GM18517 (cell line): ENCODE results near the gene BIRC7.
"Not testable (repeated sequence)": the region's sequence is repeated elsewhere in the genome, so short reads cannot be mapped to it uniquely, and the experiment has no call there.

ENCODE experiments used
- ATAC-seq: cut with Tn5 transposase; IDR thresholded peaks from one replicate; pipeline ENCODE4 v1.9.1; 2021; ENCODE audit warnings: mild to moderate bottlenecking, moderate library complexity; ENCODE audit not compliant: unreplicated experiment

BIRC7 gene

DNA sequence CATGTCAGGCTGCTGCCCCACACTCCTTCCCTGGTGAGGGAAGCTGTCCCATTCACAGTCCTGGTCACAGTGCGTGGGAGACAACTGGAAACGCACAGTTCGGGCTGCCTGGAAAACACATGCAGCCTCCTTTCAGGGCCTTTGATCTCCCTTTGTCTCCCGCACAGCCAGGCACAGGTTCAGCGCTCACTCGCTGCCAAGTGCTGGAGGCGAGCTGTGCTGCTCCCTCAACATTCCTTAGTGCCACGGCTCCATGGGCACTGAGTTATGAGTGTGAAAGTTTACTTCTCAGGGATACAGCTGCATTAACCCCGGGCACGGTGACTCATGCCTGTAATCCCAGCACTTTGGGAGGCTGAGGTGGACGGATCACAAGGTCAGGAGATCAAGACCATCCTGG, 28.8 kb upstream of the BIRC7 start:
- ATAC-seq, result no peak

DNA sequence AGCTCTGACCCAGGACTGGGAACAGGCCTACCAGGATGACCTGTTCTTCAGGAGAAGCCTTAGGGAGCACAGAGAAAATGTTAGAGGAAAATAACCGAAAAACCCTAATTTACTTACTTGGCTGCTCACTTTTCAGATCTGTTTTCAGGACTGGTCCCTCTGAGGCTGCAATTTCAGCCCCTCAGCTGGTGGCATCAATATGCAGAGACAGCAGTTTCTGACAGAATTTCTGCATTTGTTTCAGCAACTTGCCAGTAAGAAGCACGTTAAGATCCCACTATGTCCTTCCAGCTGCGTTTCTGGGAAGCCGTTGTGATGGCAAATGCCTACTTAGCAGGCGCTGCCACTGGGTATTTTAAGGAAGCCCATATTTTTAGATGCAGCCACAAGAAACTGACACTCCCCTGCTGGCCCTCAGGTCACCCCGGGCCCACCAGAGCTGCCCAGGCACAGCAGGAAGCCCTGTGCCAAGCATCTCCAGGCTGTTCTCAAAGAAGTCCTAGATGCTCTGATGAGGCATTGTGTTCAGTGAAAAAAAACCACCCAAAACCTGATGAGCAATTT, 27.3 kb upstream of the BIRC7 start:
- no peak for ATAC-seq

DNA sequence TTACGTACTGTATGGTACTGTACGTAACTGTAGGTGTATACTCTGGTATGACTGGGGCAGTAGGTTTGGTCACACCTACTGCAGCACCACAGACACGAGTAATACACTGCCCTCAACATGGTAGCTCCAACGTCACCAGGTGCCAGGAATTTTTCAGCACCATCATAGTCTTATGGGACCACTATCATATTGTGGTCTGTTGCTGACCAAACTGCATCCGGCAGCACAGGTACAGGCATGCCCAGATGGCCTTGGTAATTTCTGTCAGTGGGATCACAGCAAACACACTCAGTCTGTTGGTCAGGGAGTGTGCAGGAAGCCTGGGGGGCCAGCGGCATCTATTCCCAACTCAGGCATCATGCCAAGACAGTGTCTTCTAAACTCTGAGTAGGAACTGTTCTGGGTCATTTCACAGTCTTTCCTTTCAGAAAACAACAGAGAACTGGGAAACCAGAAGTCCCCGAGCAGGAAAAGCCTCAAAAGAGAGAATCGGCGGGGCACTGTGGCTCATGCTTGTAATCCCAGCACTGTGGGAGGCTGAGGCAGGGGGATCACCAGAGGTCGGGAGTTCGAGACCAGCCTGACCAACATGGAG, 25.6 kb upstream of the BIRC7 start:
- ATAC-seq, result no peak

DNA sequence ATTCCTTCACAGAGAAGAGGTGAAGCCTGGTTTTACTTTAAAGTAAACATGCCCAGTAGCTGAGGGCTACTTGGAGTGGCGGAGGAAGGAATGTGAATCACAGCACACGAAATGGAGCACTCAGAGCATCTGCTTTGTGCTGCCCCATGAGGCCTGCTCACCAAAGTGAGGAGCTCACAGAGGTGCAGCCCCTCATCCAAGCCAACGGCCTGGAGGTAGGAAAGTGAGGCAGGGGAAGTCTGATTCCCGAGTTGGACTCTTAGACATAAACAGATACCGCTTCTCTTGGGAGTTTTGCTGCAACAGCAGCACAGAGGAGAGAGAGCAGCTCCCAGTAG, 23.3 kb upstream of the BIRC7 start:
- ATAC-seq, result no peak

DNA sequence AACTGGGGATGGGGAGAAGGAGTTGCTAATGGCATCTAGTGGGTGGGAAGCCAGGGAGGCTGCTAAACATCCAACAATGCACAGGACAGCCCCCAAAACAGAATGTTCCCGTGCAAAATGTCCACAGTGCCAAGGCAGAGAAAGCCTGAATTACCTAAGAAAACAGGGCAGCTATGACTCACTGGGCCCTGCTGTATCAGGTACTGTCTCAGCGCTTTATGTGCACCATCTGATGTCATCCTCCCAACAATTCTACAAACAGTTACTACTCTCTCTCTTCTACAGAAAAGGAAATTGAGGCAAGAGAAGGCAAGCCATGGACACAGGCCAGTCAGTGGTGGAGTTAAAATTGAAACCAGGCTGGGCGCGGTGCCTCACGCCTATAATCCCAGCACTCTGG, 22.9 kb upstream of the BIRC7 start:
- no peak for ATAC-seq

DNA sequence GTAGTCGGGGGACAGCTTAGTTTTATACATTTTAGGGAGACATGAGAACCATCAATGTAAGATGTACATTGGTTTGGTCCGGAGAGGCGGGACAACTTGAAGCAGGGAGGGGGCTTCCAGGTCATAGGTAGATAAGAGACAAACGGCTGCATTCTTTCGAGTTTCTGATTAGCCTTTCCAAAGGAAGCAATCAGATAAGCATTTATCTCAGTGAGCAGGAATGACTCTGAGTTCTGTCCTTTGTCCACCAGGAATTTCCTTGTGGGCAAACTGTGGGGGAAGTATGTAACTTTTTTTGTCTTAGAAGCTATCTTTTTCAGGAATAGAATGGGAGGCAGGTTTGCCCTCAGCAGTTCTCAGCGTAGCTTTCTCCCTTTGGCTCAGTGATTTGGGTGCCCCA, 21.2 kb upstream of the BIRC7 start:
- ATAC-seq, result no peak

DNA sequence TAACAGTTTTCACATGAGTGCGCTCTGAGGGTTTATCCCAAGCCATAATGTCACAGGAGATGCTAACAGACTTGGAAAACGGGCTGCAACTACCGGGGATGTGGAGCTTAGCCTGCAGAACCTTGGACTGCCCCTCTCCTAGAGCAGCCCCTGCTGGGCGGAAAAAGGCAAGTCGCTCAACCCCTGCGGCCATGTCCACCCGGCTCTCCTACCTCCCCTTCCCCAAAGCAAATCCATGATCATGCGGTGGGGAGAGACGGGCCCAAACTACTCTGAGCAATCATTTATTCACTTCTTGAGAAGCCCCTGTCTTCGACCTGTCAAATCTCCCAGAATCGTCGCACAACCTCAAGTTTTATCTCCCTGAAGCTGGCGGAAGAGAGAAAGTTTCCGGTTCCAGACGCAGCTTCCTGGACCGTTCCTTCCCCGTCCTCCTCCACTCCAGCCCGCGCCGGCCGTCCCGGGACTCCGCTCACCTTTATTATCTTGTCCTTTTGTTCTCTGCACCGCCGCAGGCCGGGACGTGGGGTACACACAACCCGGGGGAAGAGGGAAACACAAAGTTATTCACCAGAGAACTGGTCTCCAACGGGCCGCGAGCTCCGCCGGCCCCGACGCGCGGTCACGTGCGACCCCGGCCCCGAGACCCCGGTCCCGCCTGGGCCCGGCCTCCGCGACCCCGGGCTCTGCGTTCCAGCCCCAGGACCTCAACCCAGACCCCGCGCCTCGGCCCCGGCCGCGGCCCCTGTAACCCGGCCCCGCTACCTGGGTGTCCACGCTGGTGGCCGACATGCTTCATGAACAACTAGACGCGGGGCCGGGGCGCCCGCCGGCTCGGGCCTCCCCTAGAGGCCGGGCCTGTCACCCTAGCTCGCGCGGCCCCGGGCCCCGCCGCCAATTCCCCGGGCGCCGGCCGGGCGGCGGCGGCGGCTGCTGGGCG, 20.3 kb upstream of the BIRC7 start:
- peak; percentile 14 for ATAC-seq

DNA sequence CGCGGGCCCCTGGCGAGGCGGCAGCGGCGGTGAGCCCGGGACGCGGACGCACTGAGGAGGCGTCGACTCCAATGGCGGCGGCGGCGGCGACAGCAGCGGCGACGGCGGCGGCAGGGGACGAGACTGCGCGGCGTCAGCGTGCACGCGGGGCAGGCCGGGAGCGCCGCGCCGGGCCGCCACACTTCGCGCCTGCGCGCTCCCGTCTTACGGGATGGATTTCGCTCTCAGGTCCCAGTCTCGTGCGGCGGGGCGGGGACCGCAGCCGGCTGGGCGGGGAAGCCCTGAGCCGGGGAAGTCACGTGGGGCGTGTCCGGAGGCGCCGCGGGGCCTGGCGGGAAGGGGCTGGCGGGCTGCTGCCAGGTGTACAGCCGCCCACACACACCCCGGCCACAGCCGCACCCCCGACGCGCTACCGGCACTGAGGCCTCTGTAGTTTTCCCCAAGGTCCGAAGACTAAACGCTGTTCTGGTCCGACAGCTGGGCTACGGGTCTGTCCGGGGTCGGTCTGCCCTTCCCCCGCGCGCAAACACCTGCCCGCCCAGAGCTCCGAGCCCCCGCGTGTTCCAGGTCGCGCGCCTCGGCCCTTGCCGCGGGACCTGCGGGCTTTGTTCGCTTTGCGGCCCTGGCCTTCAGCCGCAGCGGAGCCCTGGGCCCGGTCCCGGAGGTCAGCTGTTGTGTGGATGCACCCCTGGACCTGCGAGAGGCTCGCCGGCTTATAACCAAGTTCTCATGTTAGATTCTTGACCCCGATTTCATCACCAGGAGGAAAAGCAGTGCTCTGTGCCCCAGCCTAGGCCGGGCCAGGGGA, 19.5 kb upstream of the BIRC7 start, which contains the start of gene YTHDF1:
YTHDF1 (minus strand) TSS at position 91 of the 808 bp plus-strand sequence. CDS start 239 bp downstream, outside the sequence.
- peak; percentile 92 for ATAC-seq

DNA sequence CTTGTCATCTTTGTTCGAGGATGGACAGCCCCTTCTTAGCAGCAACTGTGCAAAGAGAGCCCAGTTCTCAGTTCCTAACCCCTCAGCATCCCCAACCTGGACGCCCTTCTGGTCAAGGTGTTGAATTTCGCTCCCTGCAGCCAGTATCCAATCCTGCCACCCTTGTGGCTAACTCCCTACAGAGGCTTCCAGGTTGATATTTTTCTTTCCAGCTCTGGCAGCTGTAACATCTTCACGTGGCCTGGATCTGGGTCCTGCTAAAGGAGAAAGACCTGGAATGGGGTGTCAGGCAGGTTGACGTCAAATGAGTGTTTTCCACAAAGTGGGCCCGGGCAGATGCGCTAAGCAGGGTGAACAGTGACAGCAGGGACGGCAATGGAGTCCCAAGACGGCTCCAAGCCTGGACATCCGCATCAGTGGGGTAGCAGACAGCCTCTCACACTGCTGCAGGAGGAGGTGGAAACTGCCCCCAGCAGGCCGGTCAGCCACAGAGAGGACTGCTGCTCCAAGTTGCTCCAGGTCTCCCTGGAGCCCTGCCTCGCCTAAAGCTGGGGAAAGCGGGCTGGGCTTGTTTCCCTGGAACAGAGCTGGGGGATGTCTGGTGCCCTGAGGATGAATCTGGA, 18.7 kb upstream of the BIRC7 start:
- ATAC-seq, result no peak

DNA sequence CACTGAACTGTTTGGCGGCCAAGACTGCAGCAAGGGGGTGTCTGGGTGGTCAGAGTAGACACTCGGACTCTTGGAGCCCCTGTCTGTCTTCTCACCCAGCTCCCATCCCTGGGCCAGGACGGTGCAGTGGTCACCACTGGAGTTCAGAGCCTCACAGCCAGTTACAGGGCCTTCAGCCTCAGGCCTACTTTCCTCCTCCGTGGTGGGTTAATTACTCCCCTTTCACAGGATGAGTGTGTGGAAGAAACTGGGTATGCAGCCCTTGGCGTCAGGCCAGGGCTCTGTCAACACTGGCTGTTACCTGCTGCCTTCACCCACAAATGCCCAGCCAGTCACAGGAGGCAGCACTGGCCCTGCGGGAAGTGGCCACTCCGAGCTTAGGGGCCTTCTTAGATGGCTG, 18.0 kb upstream of the BIRC7 start:
- ATAC-seq, result no peak

DNA sequence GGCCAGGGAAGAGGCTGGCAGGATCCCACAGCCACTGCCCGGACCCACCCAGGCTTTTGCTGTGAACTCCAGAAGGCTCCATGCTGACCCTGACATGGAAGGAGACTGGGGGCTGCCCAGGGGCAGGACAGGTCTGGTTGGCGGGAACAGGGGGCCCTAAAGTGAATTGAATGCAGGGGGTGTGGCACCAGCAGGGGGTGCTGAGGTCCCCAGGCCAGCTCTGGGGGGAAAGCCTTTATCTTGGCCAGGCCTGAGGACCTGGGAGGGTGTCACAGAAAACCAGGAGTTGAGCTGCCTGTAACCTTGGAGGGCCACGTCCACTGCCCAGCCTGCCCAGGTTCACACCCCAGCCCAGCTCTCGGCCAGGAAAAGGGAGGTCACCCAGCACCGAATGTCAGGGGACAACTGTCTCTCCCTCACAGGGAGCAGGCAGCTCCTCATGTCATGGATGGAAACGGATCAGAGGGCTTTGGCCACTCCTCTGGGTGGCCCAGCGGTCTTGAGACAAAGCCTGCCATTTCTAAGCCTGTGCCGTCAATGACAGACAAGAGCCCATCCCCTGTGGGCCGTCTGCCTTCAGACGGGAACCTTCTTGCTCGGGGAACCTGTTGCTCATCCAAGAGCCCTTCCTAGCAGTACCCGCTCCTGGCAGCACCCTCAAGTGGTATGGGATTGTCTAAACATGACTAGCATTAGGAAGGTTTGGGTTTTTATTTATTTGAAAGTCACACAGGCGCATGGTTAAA, 16.8 kb upstream of the BIRC7 start:
- no peak for ATAC-seq

DNA sequence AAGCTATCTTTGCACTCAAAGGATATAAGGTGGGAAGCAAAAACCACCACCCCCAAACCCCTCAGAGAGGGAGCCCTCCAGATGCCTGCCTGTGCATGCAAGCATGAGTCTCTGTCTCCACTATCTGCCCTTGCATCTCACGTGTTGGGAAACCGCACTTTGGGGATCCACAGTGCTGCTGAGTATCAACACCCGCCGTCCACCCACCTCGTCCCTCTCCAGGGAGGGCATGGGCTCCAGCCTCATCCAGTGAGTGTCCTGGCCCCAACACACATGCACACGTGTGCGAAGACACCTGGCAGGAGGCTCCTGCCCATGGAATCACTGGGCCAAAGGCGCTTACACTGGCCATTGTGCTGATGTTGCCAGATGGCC, 16.3 kb upstream of the BIRC7 start:
- ATAC-seq, result no peak

DNA sequence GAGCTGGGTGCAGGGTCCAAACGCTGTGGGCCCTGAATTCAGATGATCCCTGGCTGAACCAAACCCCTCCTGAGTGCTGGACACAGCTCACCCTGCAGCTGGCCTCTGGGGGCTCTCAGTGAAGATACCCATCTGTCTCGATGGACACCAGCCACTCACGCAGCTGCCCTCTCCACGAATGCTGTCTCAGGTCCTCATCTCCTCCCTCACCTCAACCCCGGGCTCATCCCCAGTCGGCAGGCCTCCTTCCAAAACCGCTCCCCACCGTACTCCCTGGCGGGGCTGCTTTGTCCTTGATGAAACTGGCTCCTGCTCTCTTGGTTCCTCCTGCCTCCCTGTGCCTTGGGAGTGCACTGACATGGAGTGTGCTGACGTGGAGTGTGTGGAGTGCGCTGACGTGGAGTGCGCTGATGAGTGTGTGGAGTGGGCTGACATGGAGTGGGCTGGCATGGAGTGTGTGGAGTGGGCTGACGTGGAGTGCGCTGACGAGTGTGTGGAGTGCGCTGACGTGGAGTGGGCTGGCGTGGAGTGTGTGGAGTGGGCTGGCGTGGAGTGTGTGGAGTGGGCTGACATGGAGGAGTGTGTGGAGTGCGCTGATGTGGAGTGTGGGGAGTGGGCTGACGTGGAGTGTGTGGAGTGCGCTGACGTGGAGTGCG, 15.7 kb upstream of the BIRC7 start:
- no peak for ATAC-seq

DNA sequence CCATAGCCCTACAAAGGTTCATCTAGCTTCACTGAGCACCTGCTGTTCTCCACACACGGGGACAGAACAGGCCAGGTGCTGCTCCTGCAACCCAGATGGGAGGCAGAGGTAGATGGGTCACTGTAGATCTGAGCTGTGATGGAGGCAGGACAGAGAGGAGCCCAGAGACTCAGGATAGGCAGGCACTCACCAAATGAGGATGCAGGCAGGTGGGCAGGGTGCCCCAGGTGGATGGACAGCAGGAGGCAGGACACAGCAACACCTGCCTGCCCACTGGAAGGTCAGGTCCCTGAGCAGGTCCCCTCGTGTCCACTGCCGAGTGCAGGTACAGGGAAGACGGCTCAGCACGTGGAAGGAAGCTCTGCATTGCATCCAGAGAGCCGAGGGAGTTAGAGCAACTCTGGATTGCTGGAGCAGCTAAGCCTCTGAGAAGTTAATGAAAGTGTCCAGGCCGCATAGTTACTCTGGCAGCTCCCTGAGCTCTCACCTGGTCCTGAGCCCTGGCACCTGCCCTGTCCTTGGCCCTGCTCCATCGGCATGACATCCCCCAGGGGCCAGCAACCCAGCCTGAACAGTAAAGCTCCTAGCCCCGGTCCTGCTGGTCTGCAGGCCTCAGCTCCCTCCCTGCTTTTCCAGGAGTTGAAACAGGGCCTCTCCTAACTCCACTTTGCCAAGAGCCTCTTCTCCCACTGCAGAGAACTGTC, 14.9 kb upstream of the BIRC7 start:
- ATAC-seq, result no peak

DNA sequence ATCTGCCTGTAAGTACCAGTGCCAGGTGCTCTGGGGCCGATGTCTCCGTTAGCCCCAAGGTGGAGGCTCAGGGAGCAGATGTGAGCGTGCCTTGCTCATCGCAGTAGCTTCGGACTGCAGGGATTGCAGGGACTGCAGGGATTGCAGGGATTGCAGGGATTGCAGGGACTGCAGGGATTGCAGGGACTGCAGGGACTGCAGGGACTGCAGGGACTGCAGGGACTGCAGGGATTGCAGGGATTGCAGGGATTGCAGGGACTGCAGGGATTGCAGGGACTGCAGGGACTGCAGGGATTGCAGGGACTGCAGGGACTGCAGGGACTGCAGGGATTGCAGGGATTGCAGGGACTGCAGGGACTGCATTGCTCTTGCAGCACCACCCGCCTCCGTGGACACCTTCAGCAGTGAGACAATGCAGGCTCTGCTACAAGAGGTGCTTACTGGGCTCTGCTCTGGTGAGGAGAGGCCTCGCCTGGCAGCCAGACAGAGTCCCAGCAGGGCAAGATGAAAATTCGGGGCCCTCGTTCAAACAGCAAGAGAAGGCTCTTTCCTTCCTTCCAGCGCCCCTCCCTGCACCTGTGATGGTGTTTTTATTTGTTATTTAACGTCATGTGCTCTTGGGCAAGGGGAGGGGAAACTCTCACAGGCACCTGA, 14.2 kb upstream of the BIRC7 start:
- ATAC-seq, result not testable (repeated sequence)

DNA sequence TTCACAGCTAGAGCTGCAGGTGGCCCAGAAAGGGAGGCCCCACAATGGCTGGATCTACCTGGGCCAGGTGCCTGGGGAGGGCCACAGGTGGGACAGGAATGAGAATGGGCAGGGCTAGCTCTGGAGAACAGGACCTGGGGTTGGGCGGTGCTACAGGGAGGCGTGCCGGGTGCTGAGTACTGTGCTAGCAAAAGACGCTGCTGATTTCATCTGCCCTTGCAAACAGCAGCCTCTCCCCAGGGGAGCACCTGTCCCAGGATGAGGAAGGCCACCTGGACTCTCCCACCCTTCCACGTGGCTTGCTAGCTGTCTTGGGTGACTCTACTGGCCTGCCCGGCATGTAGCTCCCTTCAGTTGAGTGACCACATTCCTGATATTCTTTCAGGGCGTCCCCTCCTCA, 13.2 kb upstream of the BIRC7 start:
- ATAC-seq, result no peak

DNA sequence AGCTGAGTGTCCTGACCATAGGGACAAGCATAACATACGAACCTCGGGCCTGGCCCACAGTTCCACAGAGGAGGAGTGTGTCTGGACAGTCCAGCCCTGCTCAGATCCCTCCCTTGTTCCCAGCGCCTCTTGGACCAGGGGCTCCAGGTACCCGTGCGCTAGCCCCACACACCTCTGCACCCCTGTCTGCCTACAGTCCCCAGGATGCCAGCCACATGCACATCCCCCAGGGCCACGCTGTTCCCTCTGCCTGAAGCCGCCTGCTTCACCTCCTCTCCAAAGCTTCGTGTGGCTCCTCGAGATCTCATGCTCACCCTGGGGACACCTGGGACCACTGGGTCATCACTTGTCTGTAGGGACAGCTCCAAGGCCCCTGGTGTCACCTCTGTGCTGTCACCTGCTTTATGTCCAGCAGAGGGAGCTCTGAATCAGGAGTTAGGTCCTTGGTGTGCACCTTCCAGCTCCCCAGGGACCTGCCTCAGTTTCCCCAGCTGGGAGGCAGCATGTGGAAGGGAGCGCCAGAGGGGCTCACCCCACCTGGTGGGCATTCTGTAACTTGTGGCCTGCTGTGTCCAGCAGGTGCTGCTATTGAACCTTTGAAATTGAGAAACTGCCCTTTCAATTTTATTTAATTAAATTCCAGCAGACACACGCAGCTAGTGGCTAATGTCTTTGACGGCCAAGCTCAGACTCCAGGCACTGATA, 12.4 kb upstream of the BIRC7 start:
- ATAC-seq, result no peak

DNA sequence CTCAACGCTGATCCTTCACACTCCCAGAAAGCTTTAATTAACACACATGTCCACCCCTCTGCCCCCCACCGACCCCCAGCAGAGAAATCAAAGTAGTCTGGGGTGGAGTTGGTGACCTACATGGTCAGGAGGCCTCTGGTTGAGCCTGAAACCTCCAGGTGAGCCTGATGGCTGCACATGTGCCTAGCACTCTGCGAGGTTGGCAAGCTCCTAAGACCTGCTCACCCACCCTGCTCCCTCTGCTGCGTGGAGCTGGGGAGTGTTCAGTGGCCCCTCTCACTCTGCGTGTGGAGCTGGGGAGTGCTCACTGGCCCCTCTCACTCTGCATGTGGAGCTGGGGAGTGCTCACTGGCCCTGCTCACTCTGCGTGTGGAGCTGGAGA, 11.9 kb upstream of the BIRC7 start:
- no peak for ATAC-seq
